Measurements from ENCODE around the gene SERPING1. TPM values are rescaled to one million over a fixed set of nuclear protein-coding genes. Genes with fewer than 3 reads are reported as not detected.

The SERPING1 gene
- under 0.01 and 0.46 TPM in 2 replicates for total RNA-seq

GRCh38 chr11:57597461-57597915 is at the start of gene SERPING1:
SERPING1 (plus strand) TSS chr11:57597685; CDS start chr11:57598271, 586 bp downstream.

GRCh38 chr11:57567515-57568329 is 29.8 kb upstream of the SERPING1 start, which contains the start of gene UBE2L6:
UBE2L6 (minus strand) TSS chr11:57567672; CDS start chr11:57567611, 61 bp downstream.

GRCh38 chr11:57649826-57650738 is 52.6 kb downstream of the SERPING1 start, which contains the start of gene YPEL4:
YPEL4 (minus strand) TSS chr11:57649912; CDS start chr11:57647107, 2,805 bp downstream.

GRCh38 chr11:57657194-57658022 is 59.9 kb downstream of the SERPING1 start, which contains the start of gene CLP1:
CLP1 (plus strand) TSS chr11:57657762; CDS start chr11:57659477, 1,715 bp downstream.

Other genes with a start within 250 kb of the SERPING1 start
- gene PRG3, start 216.5 kb upstream of the SERPING1 start, total RNA-seq, result not detected in 2 replicates
- gene PRG2, start 207.0 kb upstream of the SERPING1 start, total RNA-seq, result 0.30 TPM in 1 of 2 replicates, not detected in the other
- gene SLC43A3, start 170.6 kb upstream of the SERPING1 start, total RNA-seq, result 75.7 and 82.2 TPM in 2 replicates
- under 0.01 and 0.15 TPM in 2 replicates for gene RTN4RL2, start 137.2 kb upstream of the SERPING1 start, total RNA-seq
- 13.6 and 17.2 TPM in 2 replicates for gene SLC43A1, start 82.0 kb upstream of the SERPING1 start, total RNA-seq
- gene TIMM10, start 66.9 kb upstream of the SERPING1 start, total RNA-seq, result 65.0 and 81.3 TPM in 2 replicates
- gene SMTNL1, start 60.1 kb upstream of the SERPING1 start, total RNA-seq, result not detected in 2 replicates
- gene UBE2L6, start 30.0 kb upstream of the SERPING1 start, total RNA-seq, result 17.9 and 76.9 TPM in 2 replicates
- gene YPEL4, start 52.2 kb downstream of the SERPING1 start, total RNA-seq, result under 0.01 TPM in 1 of 2 replicates, not detected in the other
- gene CLP1, start 60.1 kb downstream of the SERPING1 start, total RNA-seq, result 28.3 and 31.5 TPM in 2 replicates
- 24.7 and 33.3 TPM in 2 replicates for gene ZDHHC5, start 70.4 kb downstream of the SERPING1 start, total RNA-seq
- gene MED19, start 114.5 kb downstream of the SERPING1 start, total RNA-seq, result 19.5 and 19.8 TPM in 2 replicates
- 44.2 and 53.6 TPM in 2 replicates for gene TMX2, start 114.9 kb downstream of the SERPING1 start, total RNA-seq
- gene SELENOH, start 143.8 kb downstream of the SERPING1 start, total RNA-seq, result 106 and 115 TPM in 2 replicates
- gene BTBD18, start 154.1 kb downstream of the SERPING1 start, total RNA-seq, result not detected in 2 replicates
- 172 and 178 TPM in 2 replicates for gene CTNND1, start 164.1 kb downstream of the SERPING1 start, total RNA-seq

Data from epithelial cell of umbilical artery (primary cell).